ENCODE data around the gene AP4S1. TPM values are rescaled to one million over a fixed set of nuclear protein-coding genes. Genes with fewer than 3 reads are reported as not detected.
"Not testable (repeated sequence)": the region's sequence is repeated elsewhere in the genome, so short reads cannot be mapped to it uniquely, and the experiment has no call there.

Gene AP4S1, protein sequence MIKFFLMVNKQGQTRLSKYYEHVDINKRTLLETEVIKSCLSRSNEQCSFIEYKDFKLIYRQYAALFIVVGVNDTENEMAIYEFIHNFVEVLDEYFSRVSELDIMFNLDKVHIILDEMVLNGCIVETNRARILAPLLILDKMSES
- 10.4 and 24.4 TPM in 2 replicates for total RNA-seq (ENCODE audit: low replicate concordance)

DNA sequence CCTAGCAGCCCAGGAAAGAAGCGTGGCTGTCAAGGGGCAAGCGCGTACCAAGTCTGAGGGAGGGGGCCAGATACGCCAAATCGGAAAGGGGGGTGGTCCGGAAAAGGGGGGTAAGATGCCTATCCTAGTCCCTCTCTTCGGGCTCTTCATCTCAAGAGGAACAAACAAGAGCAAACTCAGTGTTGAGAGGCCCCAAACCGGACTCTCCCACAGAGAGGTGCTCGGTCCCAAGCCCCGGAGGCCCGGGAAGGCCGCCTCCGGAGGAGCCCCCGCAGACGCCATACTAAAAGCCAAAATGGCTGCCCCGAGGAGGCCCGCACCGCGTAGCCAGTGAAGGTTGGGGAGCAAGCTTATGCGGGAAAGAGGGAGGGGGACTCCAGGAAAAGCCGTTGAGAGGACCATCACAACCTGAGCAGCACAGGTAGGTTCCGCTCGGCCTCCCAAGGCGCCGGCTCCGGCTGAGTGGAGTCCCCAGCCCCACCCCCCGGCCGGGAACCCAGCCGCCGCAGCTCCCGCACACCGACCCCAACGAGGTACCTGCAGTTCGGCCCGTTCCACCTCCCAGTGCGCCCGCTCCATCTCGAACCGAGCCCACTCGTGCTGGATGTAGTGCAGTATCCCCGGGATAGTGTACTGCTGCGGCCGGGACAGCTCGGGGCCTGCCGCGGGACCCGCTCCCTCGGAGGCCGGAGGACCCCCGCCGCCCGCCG lies at the start of gene AP4S1:
AP4S1 (plus strand) TSS at position 283 of the 710 bp plus-strand sequence. CDS start 40,548 bp downstream, outside the sequence.
- H3F3A ChIP-seq (ENCODE audit: low read depth), result peaks cover 17% of the 10 kb centered on the region
- Mint-ChIP-seq H3K9me3 (peaks cover 6% of the 10 kb centered on the region), H3K27ac (peak within 1 kb of the TSS; percentile 96), H3K4me3 (peak within 1 kb of the TSS; percentile 97), H3K36me3 (peaks cover 14% of the 10 kb centered on the region), H3K27me3 (ENCODE audit: insufficient read depth, low read depth) (peaks cover 5% of the 10 kb centered on the region), H3K4me1 (peaks cover 21% of the 10 kb centered on the region)
- H3K27ac ChIP-seq, result peak within 1 kb of the TSS; percentile 87
- H3K27me3 ChIP-seq, result no peaks in the 10 kb centered on the region
- H3K4me3 ChIP-seq, result peak within 1 kb of the TSS; percentile 100
- peak within 1 kb of the TSS; percentile 88 for H2AFZ ChIP-seq (replicated peaks)
- H3K79me2 ChIP-seq (ENCODE audit: low read depth), result peaks cover 88% of the 10 kb centered on the region
- H4K20me1 ChIP-seq (ENCODE audit: low read depth), result peaks cover 43% of the 10 kb centered on the region
- no peaks in the 10 kb centered on the region for H3K9me3 ChIP-seq (ENCODE audit: low read depth)
- peak within 1 kb of the TSS; percentile 98 for H3K9ac ChIP-seq
- peak within 1 kb of the TSS; percentile 98 for H3K4me2 ChIP-seq
- TF ChIP-seq, protein P1, sequence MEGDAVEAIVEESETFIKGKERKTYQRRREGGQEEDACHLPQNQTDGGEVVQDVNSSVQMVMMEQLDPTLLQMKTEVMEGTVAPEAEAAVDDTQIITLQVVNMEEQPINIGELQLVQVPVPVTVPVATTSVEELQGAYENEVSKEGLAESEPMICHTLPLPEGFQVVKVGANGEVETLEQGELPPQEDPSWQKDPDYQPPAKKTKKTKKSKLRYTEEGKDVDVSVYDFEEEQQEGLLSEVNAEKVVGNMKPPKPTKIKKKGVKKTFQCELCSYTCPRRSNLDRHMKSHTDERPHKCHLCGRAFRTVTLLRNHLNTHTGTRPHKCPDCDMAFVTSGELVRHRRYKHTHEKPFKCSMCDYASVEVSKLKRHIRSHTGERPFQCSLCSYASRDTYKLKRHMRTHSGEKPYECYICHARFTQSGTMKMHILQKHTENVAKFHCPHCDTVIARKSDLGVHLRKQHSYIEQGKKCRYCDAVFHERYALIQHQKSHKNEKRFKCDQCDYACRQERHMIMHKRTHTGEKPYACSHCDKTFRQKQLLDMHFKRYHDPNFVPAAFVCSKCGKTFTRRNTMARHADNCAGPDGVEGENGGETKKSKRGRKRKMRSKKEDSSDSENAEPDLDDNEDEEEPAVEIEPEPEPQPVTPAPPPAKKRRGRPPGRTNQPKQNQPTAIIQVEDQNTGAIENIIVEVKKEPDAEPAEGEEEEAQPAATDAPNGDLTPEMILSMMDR (IDR thresholded peaks at IDR 0.05), result no peak
- TF ChIP-seq EZH2phosphoT487 (IDR thresholded peaks at IDR 0.05) (no peak), EZH2 (IDR thresholded peaks at IDR 0.05) (no peak)
- H3K4me1 ChIP-seq, result peaks cover 26% of the 10 kb centered on the region
- DNase-seq (ENCODE audit: low spot score), result peak; percentile 69
- peaks cover 6% of the 10 kb centered on the region for H3K36me3 ChIP-seq

DNA sequence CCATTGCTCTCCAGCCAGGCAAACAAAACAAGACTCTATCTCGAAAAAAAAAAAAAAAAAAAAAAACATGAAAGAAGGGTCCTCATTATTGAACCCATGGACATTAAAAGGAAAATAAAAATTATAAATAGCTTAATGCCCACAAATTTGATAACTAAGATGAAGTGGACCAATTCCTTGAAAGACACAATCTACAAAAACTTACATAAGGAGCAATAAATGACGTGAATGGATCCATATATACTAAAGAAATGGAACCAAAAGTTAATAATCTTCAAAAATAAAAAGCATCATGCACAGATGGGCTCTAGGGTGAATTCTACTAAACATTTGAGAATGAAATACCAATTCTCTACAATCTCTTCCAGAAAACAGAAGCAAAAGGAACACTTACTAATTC lies 47.7 kb upstream of the AP4S1 start:
- DNase-seq (ENCODE audit: low spot score), result no peak
- Histone ChIP-seq H3K36me3 (no peaks in the 10 kb centered on the region), H3K4me2 (no peak overlapping the region), H3F3A (ENCODE audit: low read depth) (no peaks in the 10 kb centered on the region), H2AFZ (replicated peaks) (no peak overlapping the region), H3K27ac (no peak overlapping the region), H3K4me3 (no peak overlapping the region), H3K27me3 (no peaks in the 10 kb centered on the region), H3K79me2 (ENCODE audit: low read depth) (peaks cover 100% of the 10 kb centered on the region), H4K20me1 (ENCODE audit: low read depth) (peaks cover 56% of the 10 kb centered on the region), H3K9me3 (ENCODE audit: low read depth) (no peaks in the 10 kb centered on the region), H3K4me1 (peaks cover 7% of the 10 kb centered on the region), H3K9ac (no peak overlapping the region)
- no peak overlapping the region for H3K27ac Mint-ChIP-seq
- no peaks in the 10 kb centered on the region for H3K4me1 Mint-ChIP-seq
- peaks cover 41% of the 10 kb centered on the region for H3K36me3 Mint-ChIP-seq
- TF ChIP-seq EZH2 (IDR thresholded peaks at IDR 0.05) (no peak), EZH2phosphoT487 (IDR thresholded peaks at IDR 0.05) (no peak)
- TF ChIP-seq, protein P1 (IDR thresholded peaks at IDR 0.05), result no peak
- H3K9me3 Mint-ChIP-seq, result peaks cover 42% of the 10 kb centered on the region
- no peak overlapping the region for H3K4me3 Mint-ChIP-seq
- H3K27me3 Mint-ChIP-seq (ENCODE audit: insufficient read depth, low read depth), result no peaks in the 10 kb centered on the region

DNA sequence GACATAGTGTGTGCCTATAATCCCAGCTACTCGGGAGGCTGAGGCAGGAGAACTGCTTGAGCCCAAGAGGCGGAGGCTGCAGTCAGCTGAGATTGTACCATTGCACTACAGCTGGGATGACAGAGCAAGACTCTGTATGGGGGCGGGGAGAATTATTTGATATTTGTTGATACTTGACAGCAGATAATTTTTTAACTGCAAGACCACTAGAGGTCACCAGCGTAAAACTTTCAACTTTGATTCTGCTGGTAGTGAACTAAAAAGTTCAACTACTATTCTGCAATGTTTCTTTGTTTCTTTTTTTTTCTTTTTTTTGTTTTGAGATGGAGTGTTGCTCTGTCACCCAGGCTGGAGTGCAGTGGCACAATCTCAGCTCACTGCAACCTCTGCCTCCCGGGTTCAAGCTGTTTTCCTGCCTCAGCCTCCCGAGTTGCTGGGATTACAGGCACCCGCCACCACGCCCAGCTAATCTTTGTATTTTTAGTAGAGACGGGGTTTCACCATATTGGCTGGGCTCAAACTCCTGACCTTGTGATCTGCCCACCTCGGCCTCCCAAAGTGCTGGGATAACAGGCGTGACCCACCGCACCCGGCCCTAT lies 45.2 kb upstream of the AP4S1 start:
- DNase-seq (ENCODE audit: low spot score), result peak; percentile 33
- not testable (repeated sequence) for H3K27me3 ChIP-seq; H3F3A ChIP-seq (ENCODE audit: low read depth); H3K27ac Mint-ChIP-seq; H2AFZ ChIP-seq (replicated peaks); H3K27me3 Mint-ChIP-seq (ENCODE audit: insufficient read depth, low read depth); H3K4me2 ChIP-seq; H3K36me3 ChIP-seq; H3K4me1 ChIP-seq; H3K9me3 ChIP-seq (ENCODE audit: low read depth); H3K9ac ChIP-seq; H3K4me1 Mint-ChIP-seq; H3K4me3 ChIP-seq; H3K4me3 Mint-ChIP-seq; H3K27ac ChIP-seq
- H3K79me2 ChIP-seq (ENCODE audit: low read depth), result peaks cover 100% of the 10 kb centered on the region
- Mint-ChIP-seq H3K9me3 (peaks cover 24% of the 10 kb centered on the region), H3K36me3 (peaks cover 29% of the 10 kb centered on the region)
- peaks cover 58% of the 10 kb centered on the region for H4K20me1 ChIP-seq (ENCODE audit: low read depth)
- TF ChIP-seq, protein P1 (IDR thresholded peaks at IDR 0.05), result peak; percentile 57
